GM13977 (cell line): ENCODE data around the gene ALK.

ENCODE experiments used
- DNase-seq: peaks from one replicate; pipeline ENCODE4 v3.0.0; 2012; ENCODE audit warnings: low spot score
- in situ Hi-C: fragments of 300-500 bp; cut with MboI; formaldehyde crosslinking; loops from one replicate; pipeline ENCODE4 v1.12.0; 2022; ENCODE audit warnings: low sequenced_read_pairs, low pct_unique_long_range_greater_than_20kb, mixed read lengths, inconsistent platforms; ENCODE audit not compliant: unreplicated experiment
- TF ChIP-seq, protein P1 (sequence below): IDR thresholded peaks from 2 replicates; pipeline ENCODE4 v1.5.1; 2012; ENCODE audit warnings: mild to moderate bottlenecking, control low read depth; ENCODE audit not compliant: insufficient read depth; ENCODE audit errors: extremely low read depth, missing control alignments

The ALK gene

GRCh38 chr2:29241955-29242565 lies 679.3 kb downstream of the ALK start:
- in situ Hi-C loops, result no loop called here
- DNase-seq, result no peak
- TF ChIP-seq, protein P1, sequence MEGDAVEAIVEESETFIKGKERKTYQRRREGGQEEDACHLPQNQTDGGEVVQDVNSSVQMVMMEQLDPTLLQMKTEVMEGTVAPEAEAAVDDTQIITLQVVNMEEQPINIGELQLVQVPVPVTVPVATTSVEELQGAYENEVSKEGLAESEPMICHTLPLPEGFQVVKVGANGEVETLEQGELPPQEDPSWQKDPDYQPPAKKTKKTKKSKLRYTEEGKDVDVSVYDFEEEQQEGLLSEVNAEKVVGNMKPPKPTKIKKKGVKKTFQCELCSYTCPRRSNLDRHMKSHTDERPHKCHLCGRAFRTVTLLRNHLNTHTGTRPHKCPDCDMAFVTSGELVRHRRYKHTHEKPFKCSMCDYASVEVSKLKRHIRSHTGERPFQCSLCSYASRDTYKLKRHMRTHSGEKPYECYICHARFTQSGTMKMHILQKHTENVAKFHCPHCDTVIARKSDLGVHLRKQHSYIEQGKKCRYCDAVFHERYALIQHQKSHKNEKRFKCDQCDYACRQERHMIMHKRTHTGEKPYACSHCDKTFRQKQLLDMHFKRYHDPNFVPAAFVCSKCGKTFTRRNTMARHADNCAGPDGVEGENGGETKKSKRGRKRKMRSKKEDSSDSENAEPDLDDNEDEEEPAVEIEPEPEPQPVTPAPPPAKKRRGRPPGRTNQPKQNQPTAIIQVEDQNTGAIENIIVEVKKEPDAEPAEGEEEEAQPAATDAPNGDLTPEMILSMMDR, result no peak

DNA sequence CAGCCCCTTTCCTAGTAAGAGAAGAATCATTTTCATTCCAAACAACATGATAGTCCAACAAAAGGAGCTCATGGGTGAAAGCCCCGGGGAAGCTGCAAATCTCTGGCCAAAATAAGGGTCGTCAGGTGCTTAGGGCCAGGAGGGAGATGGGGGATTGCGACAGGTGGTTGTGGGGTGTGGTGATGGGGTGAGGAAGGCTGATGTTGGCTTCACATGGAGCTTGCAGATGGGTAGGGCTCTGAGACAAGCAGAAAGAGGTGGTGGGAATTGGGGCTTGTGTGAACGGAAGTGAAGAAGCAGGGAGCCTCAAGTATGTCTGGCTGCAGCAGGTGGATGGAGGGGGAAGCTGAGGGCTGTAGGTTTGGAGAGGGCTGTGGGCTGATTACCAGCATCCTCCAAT lies 680.0 kb downstream of the ALK start:
- TF ChIP-seq, protein P1, result no peak
- in situ Hi-C loops, result no loop called here
- DNase-seq, result no peak

- TF ChIP-seq, protein P1, result no peak
- no peak for DNase-seq
- in situ Hi-C loops, result no loop called here
Observed at GRCh38 chr2:29240601-29241000, 680.8 kb downstream of the ALK start.

DNA sequence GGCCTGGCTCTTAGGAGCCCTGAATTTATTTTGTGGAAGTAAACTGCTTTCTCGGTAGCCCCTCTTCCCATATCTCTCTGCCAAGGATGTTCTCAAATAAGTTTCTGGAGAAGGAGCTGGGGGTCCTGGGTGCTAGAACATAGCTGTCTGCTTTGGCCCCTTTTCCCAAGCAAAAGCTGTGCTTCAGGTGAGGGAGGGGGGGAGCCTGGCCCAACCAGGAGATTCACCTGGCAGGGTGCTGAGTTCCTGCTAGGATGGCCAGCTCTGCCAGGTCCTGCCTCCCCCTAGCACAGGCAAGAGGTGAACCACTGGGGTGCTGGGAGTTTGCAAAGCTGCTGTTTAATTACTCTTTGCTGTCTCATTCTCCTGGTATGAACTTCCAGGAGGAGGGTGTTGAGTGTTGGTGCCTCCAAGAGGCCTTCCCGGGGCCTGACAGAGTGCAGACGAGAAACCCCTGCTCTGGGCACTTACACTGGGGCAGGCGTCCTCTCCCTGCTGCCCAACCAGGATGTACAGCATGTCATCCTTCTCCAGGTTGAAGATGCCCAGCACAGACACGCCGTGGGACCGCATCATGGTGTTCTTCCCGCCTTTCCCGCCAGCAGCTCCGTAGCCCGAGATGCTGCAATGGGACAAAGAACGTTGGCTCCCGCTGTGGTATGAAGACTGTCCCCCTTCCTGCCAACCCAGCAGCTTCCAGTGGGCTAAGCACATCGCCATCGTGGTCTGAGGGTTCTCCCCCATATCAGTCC lies 682.0 kb downstream of the ALK start:
- DNase-seq, result no peak
- in situ Hi-C loops, result no loop called here
- TF ChIP-seq, protein P1, result no peak

DNA sequence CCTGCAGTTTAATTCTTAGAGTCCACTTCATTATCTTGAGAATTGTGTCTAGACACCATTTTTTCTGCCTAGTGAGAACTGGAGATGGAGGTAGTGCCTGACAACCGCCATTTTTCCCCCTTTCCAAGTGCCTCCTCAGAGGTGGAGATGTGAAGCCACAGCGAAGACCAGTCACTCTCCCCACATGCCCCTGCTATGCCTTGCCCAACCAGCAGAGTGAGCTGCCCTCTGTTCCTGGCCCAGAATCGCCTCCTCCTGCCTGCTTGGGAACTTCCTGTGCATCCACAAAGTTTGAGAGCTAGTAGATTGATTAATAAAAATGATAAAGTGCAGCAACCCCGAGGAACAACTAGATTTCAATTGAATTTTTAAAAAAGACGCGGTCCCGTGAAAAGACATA lies 682.9 kb downstream of the ALK start:
- TF ChIP-seq, protein P1, result peak; percentile 65
- in situ Hi-C loops, result no loop called here
- peak; percentile 62 for DNase-seq

- in situ Hi-C loops, result no loop called here
- no peak for DNase-seq
- TF ChIP-seq, protein P1, result no peak
Observed at GRCh38 chr2:29236074-29236473, 685.3 kb downstream of the ALK start.

- TF ChIP-seq, protein P1, result no peak
- no peak for DNase-seq
- in situ Hi-C loops, result no loop called here
Observed at GRCh38 chr2:29235411-29235810, 686.0 kb downstream of the ALK start.
